Bronchial epithelial cell (primary cell): ENCODE measurements around the gene KRT7. TPM values are rescaled to one million over a fixed set of nuclear protein-coding genes. Genes with fewer than 3 reads are reported as not detected.
A peak's percentile ranks its signal among the peaks of the same experiment; 100 is the strongest.

ENCODE experiments used
- DNase-seq: peaks from one replicate; pipeline ENCODE4 v3.0.0-alpha.2; 2010; ENCODE audit warnings: low read depth
- FAIRE-seq: peaks from 2 replicates; lab custom pipeline; 2011; peaks lifted over from hg19 to GRCh38; lab: Jason Lieb, UNC
- H3K27me3 ChIP-seq: 2 replicates; pipeline ENCODE4 v1.5.1; 2011; ENCODE audit warnings: low read length; ENCODE audit not compliant: control insufficient read depth, insufficient read depth
- H3K36me3 ChIP-seq: 2 replicates; pipeline ENCODE4 v1.5.1; 2011; ENCODE audit warnings: low read length; ENCODE audit not compliant: control insufficient read depth, insufficient read depth
- H3K4me3 ChIP-seq: 2 replicates; pipeline ENCODE4 v1.5.1; 2011; ENCODE audit warnings: mild to moderate bottlenecking, low read depth, low read length, control low read depth
- total RNA-seq: library from RNA; depleted of rRNA; stranded (reverse); fragments of >200 nt; gene quantifications from 2 replicates; pipeline ENCODE4 v1.2.1, GENCODE V29; 2014
- TF ChIP-seq, protein P1 (sequence below): IDR thresholded peaks from 2 replicates; pipeline ENCODE4 v1.5.1; 2011; ENCODE audit warnings: mild to moderate bottlenecking, moderate library complexity, low read length, control low read depth, inconsistent platforms; ENCODE audit not compliant: insufficient read depth, severe bottlenecking

KRT7 gene
- total RNA-seq, 1 donor from 2014 or later = 895 TPM

DNA sequence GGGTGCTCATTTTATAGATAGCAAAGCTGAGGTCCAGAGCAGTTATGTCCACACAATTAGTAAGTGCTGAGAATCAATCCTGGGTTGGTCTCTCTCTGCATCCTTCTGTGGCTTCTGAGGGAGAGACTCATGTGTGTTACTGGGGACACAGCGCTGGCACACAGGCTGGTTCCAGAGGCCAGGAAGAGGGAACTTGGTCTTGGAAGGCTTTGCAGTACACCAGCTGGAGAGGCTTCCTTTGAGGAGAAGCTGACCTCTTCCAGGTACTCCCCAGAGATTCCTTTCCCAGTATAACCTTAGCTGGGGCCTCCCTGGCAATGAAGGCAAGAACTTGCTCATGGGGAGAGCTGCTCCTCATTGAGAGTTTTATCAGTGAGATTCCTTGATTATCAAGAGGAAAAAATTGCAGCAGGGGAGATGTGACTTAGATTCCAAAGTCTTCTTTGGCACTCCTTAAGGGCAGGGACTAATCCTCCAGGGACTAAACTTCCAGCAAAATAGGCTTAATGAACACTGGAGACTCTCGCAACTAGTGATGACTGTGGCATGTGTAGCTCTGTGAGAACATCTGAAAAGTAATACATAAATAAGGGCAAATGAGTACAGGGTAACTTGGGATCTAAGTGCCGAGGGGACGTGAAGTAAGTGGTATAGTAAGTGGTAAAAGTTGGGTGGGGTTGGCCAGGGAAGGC, 27.3 kb upstream of the KRT7 start:
- Histone ChIP-seq H3K4me3 (no peak overlapping the region), H3K36me3 (no peaks in the 10 kb centered on the region), H3K27me3 (no peaks in the 10 kb centered on the region)
- TF ChIP-seq, protein P1, sequence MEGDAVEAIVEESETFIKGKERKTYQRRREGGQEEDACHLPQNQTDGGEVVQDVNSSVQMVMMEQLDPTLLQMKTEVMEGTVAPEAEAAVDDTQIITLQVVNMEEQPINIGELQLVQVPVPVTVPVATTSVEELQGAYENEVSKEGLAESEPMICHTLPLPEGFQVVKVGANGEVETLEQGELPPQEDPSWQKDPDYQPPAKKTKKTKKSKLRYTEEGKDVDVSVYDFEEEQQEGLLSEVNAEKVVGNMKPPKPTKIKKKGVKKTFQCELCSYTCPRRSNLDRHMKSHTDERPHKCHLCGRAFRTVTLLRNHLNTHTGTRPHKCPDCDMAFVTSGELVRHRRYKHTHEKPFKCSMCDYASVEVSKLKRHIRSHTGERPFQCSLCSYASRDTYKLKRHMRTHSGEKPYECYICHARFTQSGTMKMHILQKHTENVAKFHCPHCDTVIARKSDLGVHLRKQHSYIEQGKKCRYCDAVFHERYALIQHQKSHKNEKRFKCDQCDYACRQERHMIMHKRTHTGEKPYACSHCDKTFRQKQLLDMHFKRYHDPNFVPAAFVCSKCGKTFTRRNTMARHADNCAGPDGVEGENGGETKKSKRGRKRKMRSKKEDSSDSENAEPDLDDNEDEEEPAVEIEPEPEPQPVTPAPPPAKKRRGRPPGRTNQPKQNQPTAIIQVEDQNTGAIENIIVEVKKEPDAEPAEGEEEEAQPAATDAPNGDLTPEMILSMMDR = no peak
- FAIRE-seq (no peak), DNase-seq (no peak)

DNA sequence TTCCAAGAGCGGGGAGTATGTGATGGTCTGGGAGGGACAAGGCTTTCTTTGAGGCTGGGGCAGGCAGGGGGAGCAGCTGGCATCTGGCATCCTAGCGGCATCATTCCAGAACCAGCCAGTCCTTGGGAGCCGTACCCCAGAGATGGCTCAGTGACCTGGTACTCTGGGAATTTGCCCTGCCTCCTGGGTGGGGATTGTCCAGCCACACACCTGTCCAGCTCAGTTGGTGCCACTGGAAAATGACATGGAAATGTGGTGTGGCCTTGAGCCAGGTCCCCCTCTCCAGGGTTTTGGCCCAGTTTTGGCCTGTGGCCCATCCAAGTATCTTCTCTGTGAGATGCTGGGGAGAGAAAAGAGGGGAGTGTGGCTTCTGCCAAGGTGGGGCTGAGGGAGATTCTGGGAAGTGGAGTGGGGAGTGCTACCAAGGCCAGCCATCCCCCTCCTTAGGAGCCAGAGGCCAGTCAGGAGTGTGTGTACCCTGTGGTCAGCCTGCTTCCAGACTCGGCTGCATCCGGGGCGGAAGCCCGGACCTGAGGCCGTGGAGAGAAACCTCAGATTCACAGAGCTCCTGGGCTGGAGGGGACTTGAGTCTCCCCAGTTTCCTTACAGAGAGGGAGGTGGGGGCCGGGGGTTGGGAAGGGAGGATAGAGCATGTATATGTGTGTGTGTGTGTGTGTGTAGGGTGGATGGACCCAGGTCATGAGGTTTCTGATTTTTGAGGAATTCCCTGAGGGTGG, 26.6 kb upstream of the KRT7 start:
- H3K27me3 ChIP-seq = no peaks in the 10 kb centered on the region
- H3K36me3 ChIP-seq = no peaks in the 10 kb centered on the region
- DNase-seq (no peak), FAIRE-seq (no peak)
- TF ChIP-seq, protein P1 = no peak
- H3K4me3 ChIP-seq = no peak overlapping the region

DNA sequence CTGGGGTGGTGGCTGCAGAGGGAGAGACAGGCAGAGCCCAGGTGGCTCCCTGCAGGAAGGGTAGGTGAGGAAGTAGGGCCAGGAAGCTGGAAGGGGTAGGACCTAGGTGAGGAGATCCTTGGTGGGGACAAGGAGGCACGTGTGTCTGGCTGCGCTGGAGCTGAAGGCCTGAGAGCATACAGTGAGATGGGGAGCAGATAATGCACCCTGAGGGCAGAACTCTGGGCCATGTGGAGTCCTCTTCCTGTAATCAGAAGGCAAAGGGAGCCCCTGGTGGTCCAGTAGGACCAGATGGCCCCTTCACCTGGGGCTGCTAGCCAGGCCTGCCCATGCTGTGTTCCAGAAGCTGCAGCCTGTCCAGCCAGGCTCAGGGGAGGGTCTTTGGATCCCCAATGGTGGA, 25.9 kb upstream of the KRT7 start:
- DNase-seq (no peak), FAIRE-seq (no peak)
- H3K27me3 ChIP-seq = no peaks in the 10 kb centered on the region
- H3K4me3 ChIP-seq = no peak overlapping the region
- TF ChIP-seq, protein P1 = no peak
- no peaks in the 10 kb centered on the region for H3K36me3 ChIP-seq

DNA sequence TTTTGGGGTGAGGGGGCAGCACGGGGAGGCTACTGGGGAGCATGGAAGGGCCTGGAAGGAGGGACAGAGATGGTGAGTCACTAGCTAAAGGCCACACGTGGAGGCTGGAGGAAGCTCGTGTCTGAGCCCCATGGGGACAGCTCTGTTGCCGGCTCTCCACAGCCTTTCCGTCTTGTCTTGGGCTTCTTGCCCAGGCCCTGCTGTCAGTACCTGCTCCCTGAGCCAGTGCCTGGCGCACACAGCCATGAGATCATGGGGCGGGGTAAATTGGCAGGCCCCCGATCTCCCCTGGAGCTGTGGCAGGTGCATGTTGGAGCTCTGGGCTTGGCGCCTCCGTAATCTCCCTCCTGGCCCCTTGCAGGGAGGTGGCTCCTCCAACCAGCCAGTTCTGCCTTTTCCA, 25.1 kb upstream of the KRT7 start:
- Histone ChIP-seq H3K36me3 (no peaks in the 10 kb centered on the region), H3K27me3 (no peaks in the 10 kb centered on the region), H3K4me3 (no peak overlapping the region)
- TF ChIP-seq, protein P1 = no peak
- no peak for FAIRE-seq
- DNase-seq = peak; percentile 70

DNA sequence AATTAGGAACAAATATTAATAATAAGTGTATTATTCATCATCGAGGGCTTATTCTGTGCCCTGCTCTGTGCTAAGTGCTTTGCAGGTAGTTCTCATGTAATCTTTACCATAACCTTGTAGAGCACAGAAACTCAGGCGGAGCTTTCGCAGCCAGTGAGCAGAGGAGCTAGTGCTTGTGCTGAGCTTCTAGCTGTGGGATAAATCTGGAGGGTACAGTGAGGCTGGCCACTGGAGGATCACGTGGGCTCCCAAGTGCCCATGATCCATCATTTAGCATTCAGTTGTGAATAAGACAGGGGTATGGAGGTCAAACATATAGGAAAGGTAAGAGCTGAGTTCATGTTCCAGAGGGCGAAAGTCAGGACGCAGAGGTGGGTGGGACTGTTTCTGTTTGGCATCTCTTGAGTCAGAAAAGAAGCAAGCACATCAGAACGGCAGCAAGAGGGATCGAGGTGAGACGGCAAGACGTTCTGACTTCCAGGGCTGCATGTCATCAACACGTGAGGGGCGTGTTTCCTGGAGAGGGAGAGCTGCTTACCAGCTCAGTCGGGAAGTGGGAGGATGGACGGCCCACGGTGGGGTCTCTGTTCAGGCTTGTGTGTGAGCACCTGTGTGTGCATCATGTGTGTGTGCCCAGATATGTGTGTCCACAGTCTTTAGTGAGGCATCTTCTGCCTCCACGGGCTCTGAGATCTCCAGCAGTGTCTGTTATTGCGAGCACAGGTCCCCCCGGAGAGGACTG, 24.4 kb upstream of the KRT7 start:
- H3K36me3 ChIP-seq = no peaks in the 10 kb centered on the region
- TF ChIP-seq, protein P1 = no peak
- H3K4me3 ChIP-seq = peak overlapping the region; percentile 8
- peak; percentile 73 for FAIRE-seq
- no peaks in the 10 kb centered on the region for H3K27me3 ChIP-seq
- DNase-seq = peak; percentile 67
